Measurements from ENCODE around the gene RBM20. TPM values are rescaled to one million over a fixed set of nuclear protein-coding genes. Genes with fewer than 3 reads are reported as not detected.

The RBM20 gene
- total and polyA plus RNA-seq, 2 of the 13 experiments (the other 11 are each of a cell fraction or from before 2014, with no cell fraction given): 0.02 to 0.22 TPM

DNA sequence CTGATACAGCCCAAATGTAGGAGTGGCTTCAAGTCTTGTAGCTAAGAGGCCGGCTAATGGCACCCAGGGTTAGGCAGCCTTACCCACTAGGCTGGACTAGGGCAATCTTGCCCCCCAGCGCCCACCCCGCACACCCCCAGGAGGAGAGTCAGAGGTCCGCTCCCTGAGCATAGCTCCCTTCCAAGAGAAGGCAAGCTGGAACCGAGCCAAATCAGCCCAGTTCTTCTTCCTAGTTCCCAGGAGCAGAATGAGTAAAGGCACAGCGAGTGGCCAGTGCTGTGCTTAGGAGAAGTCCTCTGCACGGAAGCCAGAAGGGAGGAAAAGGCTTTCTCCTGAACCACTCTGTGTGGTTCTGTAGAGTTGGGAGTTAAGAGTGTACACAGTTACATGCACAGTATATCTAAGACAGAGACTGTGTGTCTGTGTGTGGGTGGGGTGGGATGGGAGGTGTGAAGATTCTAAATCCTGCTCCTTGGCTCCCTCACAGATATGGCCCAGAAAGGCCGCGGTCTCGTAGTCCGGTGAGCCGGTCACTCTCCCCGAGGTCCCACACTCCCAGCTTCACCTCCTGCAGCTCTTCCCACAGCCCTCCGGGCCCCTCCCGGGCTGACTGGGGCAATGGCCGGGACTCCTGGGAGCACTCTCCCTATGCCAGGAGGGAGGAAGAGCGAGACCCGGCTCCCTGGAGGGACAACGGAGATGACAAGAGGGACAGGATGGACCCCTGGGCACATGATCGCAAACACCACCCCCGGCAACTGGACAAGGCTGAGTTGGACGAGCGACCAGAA, 167.8 kb downstream of the RBM20 start (continued):
- TF ChIP-seq, protein P1, sequence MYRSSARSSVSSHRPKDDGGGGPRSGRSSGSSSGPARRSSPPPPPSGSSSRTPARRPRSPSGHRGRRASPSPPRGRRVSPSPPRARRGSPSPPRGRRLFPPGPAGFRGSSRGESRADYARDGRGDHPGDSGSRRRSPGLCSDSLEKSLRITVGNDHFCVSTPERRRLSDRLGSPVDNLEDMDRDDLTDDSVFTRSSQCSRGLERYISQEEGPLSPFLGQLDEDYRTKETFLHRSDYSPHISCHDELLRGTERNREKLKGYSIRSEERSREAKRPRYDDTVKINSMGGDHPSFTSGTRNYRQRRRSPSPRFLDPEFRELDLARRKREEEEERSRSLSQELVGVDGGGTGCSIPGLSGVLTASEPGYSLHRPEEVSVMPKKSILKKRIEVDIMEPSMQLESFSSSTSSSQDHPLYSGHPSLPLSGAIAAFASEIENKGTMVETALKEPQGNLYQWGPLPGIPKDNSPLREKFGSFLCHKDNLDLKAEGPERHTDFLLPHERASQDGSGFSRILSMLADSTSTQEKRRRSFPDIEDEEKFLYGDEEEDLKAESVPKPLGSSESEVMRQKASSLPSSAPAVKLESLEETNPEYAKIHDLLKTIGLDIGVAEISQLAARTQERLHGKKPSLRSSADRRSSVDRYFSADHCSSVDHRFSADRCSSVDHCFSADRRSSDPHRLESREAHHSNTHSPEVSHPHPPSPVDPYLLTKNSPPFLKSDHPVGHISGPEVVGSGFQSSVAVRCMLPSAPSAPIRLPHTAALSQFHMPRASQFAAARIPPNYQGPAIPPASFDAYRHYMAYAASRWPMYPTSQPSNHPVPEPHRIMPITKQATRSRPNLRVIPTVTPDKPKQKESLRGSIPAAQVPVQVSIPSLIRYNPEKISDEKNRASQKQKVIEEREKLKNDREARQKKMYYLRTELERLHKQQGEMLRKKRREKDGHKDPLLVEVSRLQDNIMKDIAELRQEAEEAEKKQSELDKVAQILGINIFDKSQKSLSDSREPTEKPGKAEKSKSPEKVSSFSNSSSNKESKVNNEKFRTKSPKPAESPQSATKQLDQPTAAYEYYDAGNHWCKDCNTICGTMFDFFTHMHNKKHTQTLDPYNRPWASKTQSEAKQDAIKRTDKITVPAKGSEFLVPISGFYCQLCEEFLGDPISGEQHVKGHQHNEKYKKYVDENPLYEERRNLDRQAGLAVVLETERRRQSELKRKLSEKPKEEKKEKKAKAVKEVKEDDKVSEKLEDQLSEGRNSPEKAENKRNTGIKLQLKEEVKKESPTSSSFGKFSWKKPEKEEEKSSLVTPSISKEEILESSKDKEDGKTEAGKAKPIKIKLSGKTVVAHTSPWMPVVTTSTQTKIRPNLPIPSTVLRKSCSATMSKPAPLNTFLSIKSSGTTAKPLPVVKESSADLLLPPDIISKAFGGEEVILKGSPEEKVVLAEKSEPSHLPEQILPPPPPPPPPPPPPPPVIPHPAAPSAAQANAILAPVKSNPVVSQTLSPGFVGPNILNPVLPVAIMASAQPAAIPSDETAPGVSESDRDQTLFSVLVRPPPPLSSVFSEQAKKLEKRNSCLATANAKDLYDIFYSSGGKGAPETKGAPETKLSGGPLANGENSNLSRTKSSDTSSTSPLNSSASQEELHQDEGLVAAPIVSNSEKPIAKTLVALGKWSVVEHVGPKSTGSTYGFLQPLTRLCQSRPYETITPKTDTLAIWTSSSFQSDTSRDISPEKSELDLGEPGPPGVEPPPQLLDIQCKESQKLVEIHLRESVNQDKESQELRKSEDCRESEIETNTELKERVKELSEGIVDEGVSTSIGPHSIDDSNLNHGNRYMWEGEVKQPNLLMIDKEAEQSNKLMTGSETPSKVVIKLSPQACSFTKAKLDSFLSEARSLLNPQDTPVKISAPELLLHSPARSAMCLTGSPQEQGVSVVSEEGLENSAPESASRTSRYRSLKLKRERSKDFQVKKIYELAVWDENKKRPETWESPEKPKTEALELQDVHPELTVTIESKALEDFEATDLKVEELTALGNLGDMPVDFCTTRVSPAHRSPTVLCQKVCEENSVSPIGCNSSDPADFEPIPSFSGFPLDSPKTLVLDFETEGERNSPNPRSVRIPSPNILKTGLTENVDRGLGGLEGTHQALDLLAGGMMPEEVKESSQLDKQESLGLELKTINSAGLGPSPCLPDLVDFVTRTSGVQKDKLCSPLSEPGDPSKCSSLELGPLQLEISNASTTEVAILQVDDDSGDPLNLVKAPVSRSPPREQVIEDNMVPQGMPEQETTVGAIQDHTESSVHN (CRISPR knock-in tag; IDR thresholded peaks at IDR 0.05): no peak
- TF ChIP-seq, protein P2, sequence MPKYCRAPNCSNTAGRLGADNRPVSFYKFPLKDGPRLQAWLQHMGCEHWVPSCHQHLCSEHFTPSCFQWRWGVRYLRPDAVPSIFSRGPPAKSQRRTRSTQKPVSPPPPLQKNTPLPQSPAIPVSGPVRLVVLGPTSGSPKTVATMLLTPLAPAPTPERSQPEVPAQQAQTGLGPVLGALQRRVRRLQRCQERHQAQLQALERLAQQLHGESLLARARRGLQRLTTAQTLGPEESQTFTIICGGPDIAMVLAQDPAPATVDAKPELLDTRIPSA (CRISPR knock-in tag; IDR thresholded peaks at IDR 0.05; ENCODE audit: borderline replicate concordance): no peak
- no peak for TF ChIP-seq ZBTB42 (CRISPR knock-in tag; IDR thresholded peaks at IDR 0.05)
